HK-2 (cell line): Measurements from ENCODE around the gene SNTG2.
"Not testable (repeated sequence)": the region's sequence is repeated elsewhere in the genome, so short reads cannot be mapped to it uniquely, and the experiment has no call there.

Experiments
- DNase-seq: peaks from one replicate; pipeline ENCODE4 v3.0.0-alpha.2; 2018; ENCODE audit not compliant: unreplicated experiment

Gene SNTG2

GRCh38 chr2:950080-950966, at the start of gene SNTG2:
TSS of gene SNTG2 (plus strand) at chr2:950849. CDS start at chr2:950997, 148 bp downstream.
- DNase-seq, result no peak

- DNase-seq, result no peak
These were observed 48.1 kb upstream of the SNTG2 start for GRCh38 chr2:902584-902983.

GRCh38 chr2:903223-903900, 47.3 kb upstream of the SNTG2 start:
- no peak for DNase-seq

- DNase-seq, result no peak
These were observed 46.2 kb upstream of the SNTG2 start for GRCh38 chr2:904246-905024.

- no peak for DNase-seq
These were observed 45.4 kb upstream of the SNTG2 start for GRCh38 chr2:905091-905832.

GRCh38 chr2:905833-906140, 44.9 kb upstream of the SNTG2 start:
- DNase-seq, result no peak

- no peak for DNase-seq
These were observed 42.9 kb upstream of the SNTG2 start for GRCh38 chr2:907706-908105.

GRCh38 chr2:908568-908967, 42.1 kb upstream of the SNTG2 start:
- no peak for DNase-seq

GRCh38 chr2:909764-910379, 40.8 kb upstream of the SNTG2 start:
- not testable (repeated sequence) for DNase-seq

GRCh38 chr2:910698-911097, 40.0 kb upstream of the SNTG2 start:
- no peak for DNase-seq

- no peak for DNase-seq
These were observed 34.7 kb upstream of the SNTG2 start for GRCh38 chr2:915979-916378.

GRCh38 chr2:916935-917334, 33.7 kb upstream of the SNTG2 start:
- no peak for DNase-seq

GRCh38 chr2:919672-920071, 31.0 kb upstream of the SNTG2 start:
- DNase-seq, result no peak

- DNase-seq, result no peak
These were observed 30.1 kb upstream of the SNTG2 start for GRCh38 chr2:920573-920972.

GRCh38 chr2:920999-921398, 29.6 kb upstream of the SNTG2 start:
- no peak for DNase-seq

- no peak for DNase-seq
These were observed 28.5 kb upstream of the SNTG2 start for GRCh38 chr2:922185-922584.

GRCh38 chr2:923832-924601, 26.6 kb upstream of the SNTG2 start:
- no peak for DNase-seq

- no peak for DNase-seq
These were observed 25.9 kb upstream of the SNTG2 start for GRCh38 chr2:924701-925100.

GRCh38 chr2:925309-925708, 25.3 kb upstream of the SNTG2 start:
- DNase-seq, result no peak

- DNase-seq, result no peak
These were observed 24.9 kb upstream of the SNTG2 start for GRCh38 chr2:925711-926110.
